ENCODE data around the gene PNP. TPM values are rescaled to one million over a fixed set of nuclear protein-coding genes. Genes with fewer than 3 reads are reported as not detected.
"Not testable (repeated sequence)": the region's sequence is repeated elsewhere in the genome, so short reads cannot be mapped to it uniquely, and the experiment has no call there.

PNP gene
- total and polyA plus RNA-seq, 2 donors (not counting 1 experiment from before 2014, with no cell fraction given) = 42.0 to 119 TPM

DNA sequence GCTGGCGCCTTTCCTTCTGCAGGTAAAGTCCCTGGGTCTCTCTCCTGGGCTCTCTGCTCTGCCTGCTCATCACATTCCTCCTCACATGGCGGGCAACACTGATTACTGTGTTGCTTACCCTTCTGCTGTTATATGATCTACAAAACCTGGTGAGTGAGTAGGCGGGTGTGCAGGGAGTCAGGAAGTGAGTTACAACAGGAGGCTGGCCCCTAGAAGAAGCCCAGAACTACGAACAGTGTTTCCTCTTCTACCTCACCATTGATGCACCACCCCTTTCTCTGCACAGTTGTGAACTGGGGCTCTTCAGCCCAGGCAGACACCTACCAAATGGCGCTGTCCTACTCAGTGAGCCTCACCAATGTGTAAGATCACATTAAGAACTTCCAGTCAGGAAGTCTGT lies 28.3 kb upstream of the PNP start:
- peak; percentile 72 for ATAC-seq (ENCODE audit: low read depth)
- Histone ChIP-seq H4K20me1 (ENCODE audit: control insufficient read depth, insufficient read depth, low read length, poor library complexity, severe bottlenecking) (no peaks in the 10 kb centered on the region), H3K4me2 (replicated peaks; ENCODE audit: low read depth, low read length, poor library complexity, severe bottlenecking) (peak overlapping the region; percentile 48), H3K9me3 (ENCODE audit: control extremely low read depth in 1 of 3, control insufficient read depth in 2 of 3, insufficient read depth in 1 of 3, low read length in 2 of 3) (peaks cover 0 to 17% (median 3%) of the 10 kb centered on the region in 3 donors), H3K4me3 (ENCODE audit: control extremely low read depth in 1 of 5, extremely low read depth in 1 of 5, insufficient read depth in 1 of 5, low read depth in 2 of 5, low read length in 4 of 5) (no peak overlapping the region), H2AFZ (ENCODE audit: insufficient read depth, low read depth, low read length, poor library complexity, severe bottlenecking) (peak overlapping the region; percentile 69), H3K27me3 (replicated peaks in 1 of 4; ENCODE audit: control extremely low read depth in 1 of 4, control insufficient read depth in 3 of 4, insufficient read depth in 4 of 4, low read length in 3 of 4) (no peaks in the 10 kb centered on the region), H3K4me1 (ENCODE audit: control insufficient read depth in 2 of 2, insufficient read depth in 2 of 2, low read length in 2 of 2) (peaks cover 45 to 57% of the 10 kb centered on the region in 2 donors), H3K27ac (ENCODE audit: low read length in 2 of 2) (peak overlapping the region; percentile 46 to 56), H3K9ac (ENCODE audit: low read length) (no peak overlapping the region), H3K36me3 (replicated peaks in 1 of 2; ENCODE audit: control extremely low read depth in 1 of 2, control insufficient read depth in 1 of 2, extremely low read depth in 1 of 2, insufficient read depth in 2 of 2, low read length in 1 of 2) (peaks cover 0 to 15% of the 10 kb centered on the region in 2 experiments), H3K79me2 (ENCODE audit: control insufficient read depth, insufficient read depth, low read length) (no peaks in the 10 kb centered on the region)
- no peak for DNase-seq
- TF ChIP-seq CTCF (IDR thresholded peaks at IDR 0.05) (no peak), EZH2 (IDR thresholded peaks at IDR 0.05; ENCODE audit: borderline replicate concordance, insufficient read depth, low read depth, low read length, poor library complexity, severe bottlenecking) (no peak)
- peak overlapping the region; percentile 60 for H3K4me3 Mint-ChIP-seq
- H3K27ac Mint-ChIP-seq = peak overlapping the region; percentile 88
- peaks cover 2% of the 10 kb centered on the region for H3K9me3 Mint-ChIP-seq (ENCODE audit: insufficient read depth)
- peaks cover 53% of the 10 kb centered on the region for H3K4me1 Mint-ChIP-seq
- intact Hi-C loops (cut with micrococcal nuclease) = loop anchor here (1.0 kb wide), 1 partner anchor 14 kb away; no protein-coding TSS in a partner anchor
- WGBS (ENCODE audit: insufficient coverage) = 0% methylated on average over 1 of the region's 5 CpGs
- ChIA-PET POLR2A (no interaction called here), CTCF (interaction anchor here (1.7 kb wide), 1 partner anchor 25 kb away, joined by 11 read pairs; no protein-coding TSS in a partner anchor)
- H3K27me3 Mint-ChIP-seq = no peaks in the 10 kb centered on the region

DNA sequence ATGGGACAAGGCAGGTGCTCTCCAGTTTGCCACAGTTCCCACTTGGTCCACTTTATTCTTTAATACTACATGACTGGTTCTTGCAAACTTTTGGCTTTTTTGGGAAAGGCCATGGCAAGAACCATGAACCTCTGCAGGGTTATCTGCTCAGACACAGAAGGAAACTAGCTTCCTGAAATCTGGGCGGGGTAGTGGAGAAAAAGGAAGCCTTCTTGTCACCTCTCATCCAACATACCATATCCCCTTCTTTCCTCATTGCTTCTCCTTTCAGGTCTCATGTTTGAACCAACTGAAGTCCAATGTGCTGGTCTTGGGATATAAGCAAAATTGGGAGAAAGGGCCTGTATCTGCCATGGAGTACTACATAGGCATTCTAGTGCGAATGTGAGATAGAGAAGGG lies 27.7 kb upstream of the PNP start:
- DNase-seq (no peak), ATAC-seq (ENCODE audit: low read depth) (no peak)
- no CpG with 5 or more reads among the region's 2 CpGs for WGBS (ENCODE audit: insufficient coverage)
- Histone ChIP-seq H3K27ac (ENCODE audit: low read length in 2 of 2) (peak overlapping the region in 1 of 2 donors; percentile 56), H3K4me3 (ENCODE audit: control extremely low read depth in 1 of 5, extremely low read depth in 1 of 5, insufficient read depth in 1 of 5, low read depth in 2 of 5, low read length in 4 of 5) (no peak overlapping the region), H3K27me3 (replicated peaks in 1 of 4; ENCODE audit: control extremely low read depth in 1 of 4, control insufficient read depth in 3 of 4, insufficient read depth in 4 of 4, low read length in 3 of 4) (no peaks in the 10 kb centered on the region), H3K36me3 (replicated peaks in 1 of 2; ENCODE audit: control extremely low read depth in 1 of 2, control insufficient read depth in 1 of 2, extremely low read depth in 1 of 2, insufficient read depth in 2 of 2, low read length in 1 of 2) (peaks cover 2 to 20% of the 10 kb centered on the region in 2 experiments), H3K9ac (ENCODE audit: low read length) (no peak overlapping the region), H3K79me2 (ENCODE audit: control insufficient read depth, insufficient read depth, low read length) (no peaks in the 10 kb centered on the region), H3K4me1 (ENCODE audit: control insufficient read depth in 2 of 2, insufficient read depth in 2 of 2, low read length in 2 of 2) (peaks cover 45 to 51% of the 10 kb centered on the region in 2 donors), H2AFZ (ENCODE audit: insufficient read depth, low read depth, low read length, poor library complexity, severe bottlenecking) (no peak overlapping the region), H3K4me2 (replicated peaks; ENCODE audit: low read depth, low read length, poor library complexity, severe bottlenecking) (peak overlapping the region; percentile 48), H4K20me1 (ENCODE audit: control insufficient read depth, insufficient read depth, low read length, poor library complexity, severe bottlenecking) (no peaks in the 10 kb centered on the region), H3K9me3 (ENCODE audit: control extremely low read depth in 1 of 3, control insufficient read depth in 2 of 3, insufficient read depth in 1 of 3, low read length in 2 of 3) (peaks cover 0 to 17% (median 3%) of the 10 kb centered on the region in 3 donors)
- H3K4me1 Mint-ChIP-seq = peaks cover 51% of the 10 kb centered on the region
- peaks cover 2% of the 10 kb centered on the region for H3K9me3 Mint-ChIP-seq (ENCODE audit: insufficient read depth)
- H3K27me3 Mint-ChIP-seq = no peaks in the 10 kb centered on the region
- POLR2A ChIA-PET = no interaction called here
- H3K27ac Mint-ChIP-seq = peak overlapping the region; percentile 88
- CTCF ChIA-PET = interaction anchor here (1.7 kb wide), 1 partner anchor 26 kb away, joined by 11 read pairs; no protein-coding TSS in a partner anchor
- no peak for TF ChIP-seq EZH2 (IDR thresholded peaks at IDR 0.05; ENCODE audit: borderline replicate concordance, insufficient read depth, low read depth, low read length, poor library complexity, severe bottlenecking)
- TF ChIP-seq CTCF (IDR thresholded peaks at IDR 0.05) = no peak
- intact Hi-C loops (cut with micrococcal nuclease) = loop anchor here (1.0 kb wide), 1 partner anchor 14 kb away; no protein-coding TSS in a partner anchor
- no peak overlapping the region for H3K4me3 Mint-ChIP-seq

DNA sequence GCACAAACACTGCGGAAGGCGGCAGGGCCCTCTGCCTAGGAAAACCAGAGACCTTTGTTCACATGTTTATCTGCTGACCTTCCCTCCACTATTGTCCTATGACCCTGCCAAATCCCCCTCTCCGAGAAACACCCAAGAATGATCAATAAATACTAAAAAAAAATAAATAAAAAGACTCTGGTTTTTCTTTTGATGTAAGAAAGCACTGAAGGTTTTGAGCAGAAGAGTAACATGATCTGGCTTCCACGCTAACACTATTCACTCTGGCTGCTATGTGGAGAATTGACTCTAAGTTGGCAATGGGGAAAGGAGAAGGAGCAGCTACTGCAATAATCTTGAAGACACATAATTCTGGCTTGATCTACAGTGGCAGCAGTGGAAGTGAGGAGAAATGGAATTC lies 25.6 kb upstream of the PNP start:
- H3K79me2 ChIP-seq (ENCODE audit: control insufficient read depth, insufficient read depth, low read length); H3K27me3 Mint-ChIP-seq; H3K27ac Mint-ChIP-seq; H3K4me2 ChIP-seq (replicated peaks; ENCODE audit: low read depth, low read length, poor library complexity, severe bottlenecking); H3K27me3 ChIP-seq (replicated peaks in 1 of 4; ENCODE audit: control extremely low read depth in 1 of 4, control insufficient read depth in 3 of 4, insufficient read depth in 4 of 4, low read length in 3 of 4); H4K20me1 ChIP-seq (ENCODE audit: control insufficient read depth, insufficient read depth, low read length, poor library complexity, severe bottlenecking); CTCF ChIA-PET; DNase-seq; H3K27ac ChIP-seq (ENCODE audit: low read length in 2 of 2); H3K9me3 ChIP-seq (ENCODE audit: control extremely low read depth in 1 of 3, control insufficient read depth in 2 of 3, insufficient read depth in 1 of 3, low read length in 2 of 3); ATAC-seq (ENCODE audit: low read depth); H3K4me3 ChIP-seq (ENCODE audit: control extremely low read depth in 1 of 5, extremely low read depth in 1 of 5, insufficient read depth in 1 of 5, low read depth in 2 of 5, low read length in 4 of 5); H3K4me3 Mint-ChIP-seq; H3K9me3 Mint-ChIP-seq (ENCODE audit: insufficient read depth); H3K9ac ChIP-seq (ENCODE audit: low read length); intact Hi-C loops (cut with micrococcal nuclease); H2AFZ ChIP-seq (ENCODE audit: insufficient read depth, low read depth, low read length, poor library complexity, severe bottlenecking): not testable (repeated sequence)
- H3K4me1 Mint-ChIP-seq = peaks cover 32% of the 10 kb centered on the region
- whole genome bisulfite sequencing (ENCODE audit: insufficient coverage) = 100% methylated on average over 1 of the region's 4 CpGs
- POLR2A ChIA-PET = interaction anchor here (2.8 kb wide), 1 partner anchor 11 kb away, joined by 7 read pairs; the partner anchor contains the start of genes APEX1 and OSGEP
- Histone ChIP-seq H3K4me1 (ENCODE audit: control insufficient read depth in 2 of 2, insufficient read depth in 2 of 2, low read length in 2 of 2) (peaks cover 27 to 31% of the 10 kb centered on the region in 2 donors), H3K36me3 (replicated peaks in 1 of 2; ENCODE audit: control extremely low read depth in 1 of 2, control insufficient read depth in 1 of 2, extremely low read depth in 1 of 2, insufficient read depth in 2 of 2, low read length in 1 of 2) (peaks cover 10 to 42% of the 10 kb centered on the region in 2 experiments)

Data from B cell (primary cell).